Activated CD8-positive, alpha-beta memory T cell treated with anti-CD3 and anti-CD28 coated beads, Interleukin-2, amount 50 U/mL, for 1 hour (primary cell): ENCODE data around the gene EPAS1.

Experiments
- DNase-seq: peaks from one replicate; pipeline ENCODE4 v3.0.0-alpha.2; 2020; ENCODE audit errors: extremely low read depth

EPAS1 gene

GRCh38 chr2:46273919-46274318 lies 23.3 kb upstream of the EPAS1 start:
- DNase-seq = no peak

- DNase-seq = no peak
These were observed 22.6 kb upstream of the EPAS1 start for GRCh38 chr2:46274586-46274985.

GRCh38 chr2:46275995-46276394 lies 21.2 kb upstream of the EPAS1 start:
- DNase-seq = no peak

- DNase-seq = no peak
These were observed 20.6 kb upstream of the EPAS1 start for GRCh38 chr2:46276642-46277041.

- no peak for DNase-seq
These were observed 19.6 kb upstream of the EPAS1 start for GRCh38 chr2:46277431-46278190.

GRCh38 chr2:46278952-46279351 lies 18.3 kb upstream of the EPAS1 start:
- DNase-seq = no peak

- DNase-seq = no peak
These were observed 15.3 kb upstream of the EPAS1 start for GRCh38 chr2:46281939-46282338.

- DNase-seq = no peak
These were observed 13.5 kb upstream of the EPAS1 start for GRCh38 chr2:46283693-46284092.

GRCh38 chr2:46284260-46284659 lies 12.9 kb upstream of the EPAS1 start:
- DNase-seq = no peak

- DNase-seq = no peak
These were observed 12.4 kb upstream of the EPAS1 start for GRCh38 chr2:46284796-46285195.

- DNase-seq = no peak
These were observed 10.5 kb upstream of the EPAS1 start for GRCh38 chr2:46286715-46287114.

- no peak for DNase-seq
These were observed 7.1 kb upstream of the EPAS1 start for GRCh38 chr2:46290078-46290477.

GRCh38 chr2:46293466-46293865 lies 3.7 kb upstream of the EPAS1 start:
- no peak for DNase-seq

GRCh38 chr2:46294176-46294836 lies 2.9 kb upstream of the EPAS1 start:
- no peak for DNase-seq

GRCh38 chr2:46296216-46296839 lies 879 bp upstream of the EPAS1 start:
- no peak for DNase-seq

GRCh38 chr2:46297546-46298271 lies 502 bp downstream of the EPAS1 start:
- DNase-seq = peak; percentile 47

- no peak for DNase-seq
These were observed 990 bp downstream of the EPAS1 start for GRCh38 chr2:46298272-46298521.

- DNase-seq = no peak
These were observed 1.5 kb downstream of the EPAS1 start for GRCh38 chr2:46298522-46299353.

- no peak for DNase-seq
These were observed 2.4 kb downstream of the EPAS1 start for GRCh38 chr2:46299365-46300263.

- DNase-seq = no peak
These were observed 3.2 kb downstream of the EPAS1 start for GRCh38 chr2:46300406-46300832.
